Measurements from ENCODE around the gene SPRR3. TPM values are rescaled to one million over a fixed set of nuclear protein-coding genes. Genes with fewer than 3 reads are reported as not detected.
"Not testable (repeated sequence)": the region's sequence is repeated elsewhere in the genome, so short reads cannot be mapped to it uniquely, and the experiment has no call there.

Gene SPRR3
- total RNA-seq, 1 experiment from 2014 or later, result not detected

DNA sequence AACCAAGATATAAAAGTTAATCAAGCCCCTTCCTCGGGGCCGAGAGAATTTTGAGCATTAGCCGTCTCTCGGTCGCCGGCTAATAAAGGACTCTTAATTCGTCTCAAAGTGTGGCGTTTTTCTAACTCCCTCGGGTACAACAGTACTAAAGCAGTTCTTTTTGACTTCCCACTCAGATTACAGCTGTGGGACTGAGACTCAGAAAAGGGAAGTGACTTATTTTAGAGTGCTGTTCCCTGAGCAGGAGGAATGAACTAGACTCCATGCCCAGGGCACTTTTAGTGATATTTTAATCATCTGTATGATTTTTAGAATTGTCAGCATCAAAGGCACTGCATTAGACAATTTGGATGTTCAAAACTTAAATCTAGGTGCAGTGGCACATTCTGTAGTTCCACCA is 20.8 kb downstream of the SPRR3 start:
- H3K4me3 ChIP-seq, H3K27me3 ChIP-seq, DNase-seq, H3K36me3 ChIP-seq, H3K9me3 ChIP-seq: not testable (repeated sequence)

- H3K4me3 ChIP-seq, result no peak overlapping the region
- H3K27me3 ChIP-seq, result peaks cover 6% of the 10 kb centered on the region
- no peak for DNase-seq
- no peaks in the 10 kb centered on the region for H3K36me3 ChIP-seq
- no peaks in the 10 kb centered on the region for H3K9me3 ChIP-seq
Observed at GRCh38 chr1:153023109-153023508, 21.6 kb downstream of the SPRR3 start.

DNA sequence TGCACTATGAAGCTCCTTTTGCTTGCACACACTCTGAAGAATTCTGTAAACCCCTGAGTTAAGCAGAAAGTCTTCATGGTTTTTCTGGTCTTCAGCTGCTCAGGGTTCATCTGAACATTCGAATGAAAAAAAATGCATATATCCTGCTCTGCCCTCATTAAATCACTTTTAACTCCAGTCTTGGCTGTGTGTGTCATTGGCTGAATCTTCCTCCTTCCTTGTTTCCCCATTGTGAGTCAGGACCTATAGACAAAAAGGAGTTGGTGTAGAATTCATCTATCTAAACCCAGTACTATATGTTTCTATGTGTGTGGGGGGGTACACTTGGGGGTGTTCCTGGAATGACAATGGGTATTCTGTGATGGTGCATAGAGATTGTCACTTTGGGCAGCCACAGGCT is 22.9 kb downstream of the SPRR3 start:
- Histone ChIP-seq H3K9me3 (no peaks in the 10 kb centered on the region), H3K36me3 (no peaks in the 10 kb centered on the region), H3K27me3 (peaks cover 6% of the 10 kb centered on the region), H3K4me3 (no peak overlapping the region)
- DNase-seq, result no peak

DNA sequence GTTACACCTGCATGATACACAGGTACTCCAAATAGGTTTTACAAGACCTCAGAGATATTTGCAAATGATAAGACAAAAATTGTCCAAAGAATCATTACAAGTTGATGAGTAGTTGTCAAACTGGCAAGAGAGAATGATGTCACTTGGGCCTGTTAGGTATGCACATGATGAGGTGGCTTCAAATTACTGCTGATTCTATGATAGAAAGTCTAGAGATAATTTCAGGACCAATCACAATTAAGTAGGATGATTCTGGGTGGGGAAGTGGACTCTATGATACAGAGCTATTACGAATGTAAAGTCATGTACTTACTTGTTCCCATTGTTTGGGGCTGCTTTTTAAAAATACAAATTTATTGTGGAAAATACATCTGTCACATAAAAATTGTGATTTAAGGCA is 24.2 kb downstream of the SPRR3 start:
- no peak overlapping the region for H3K4me3 ChIP-seq
- H3K36me3 ChIP-seq, result no peaks in the 10 kb centered on the region
- H3K9me3 ChIP-seq, result no peaks in the 10 kb centered on the region
- DNase-seq, result no peak
- peaks cover 2% of the 10 kb centered on the region; the same call in 1 of the 2 replicates for H3K27me3 ChIP-seq

DNA sequence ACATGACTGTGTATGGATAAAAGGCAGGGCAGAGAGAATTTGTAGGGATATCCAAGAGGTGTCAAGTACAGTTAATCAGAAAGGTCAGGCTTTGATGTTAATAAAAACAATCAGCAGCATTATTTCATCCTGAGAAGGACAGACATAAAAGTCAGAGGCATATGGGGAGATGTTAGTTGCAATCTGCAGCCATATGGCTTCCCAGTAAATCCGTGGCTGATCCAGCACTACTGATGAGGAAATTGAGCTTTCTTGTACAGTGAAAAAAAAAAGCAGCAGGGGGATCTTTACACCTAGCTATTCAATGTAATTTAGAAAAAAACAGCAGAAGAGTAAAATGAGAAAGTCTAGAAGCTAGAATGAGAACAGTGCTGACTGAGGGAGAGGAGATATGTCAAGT is 27.2 kb downstream of the SPRR3 start:
- H3K4me3 ChIP-seq, result no peak overlapping the region
- H3K36me3 ChIP-seq, result no peaks in the 10 kb centered on the region
- peaks cover 2% of the 10 kb centered on the region; the same call in 1 of the 2 replicates for H3K27me3 ChIP-seq
- no peak for DNase-seq
- H3K9me3 ChIP-seq, result no peaks in the 10 kb centered on the region

GRCh38 chr1:153030895-153031294 is 29.3 kb downstream of the SPRR3 start, which contains the start of gene SPRR1B:
TSS of gene SPRR1B (plus strand) at chr1:153031203. CDS start at chr1:153032346, 1,143 bp downstream.
- Histone ChIP-seq H3K36me3 (no peaks in the 10 kb centered on the region), H3K9me3 (no peaks in the 10 kb centered on the region), H3K4me3 (no peak within 1 kb of the TSS), H3K27me3 (no peaks in the 10 kb centered on the region; the same call in 1 of the 2 replicates)
- DNase-seq, result no peak

DNA sequence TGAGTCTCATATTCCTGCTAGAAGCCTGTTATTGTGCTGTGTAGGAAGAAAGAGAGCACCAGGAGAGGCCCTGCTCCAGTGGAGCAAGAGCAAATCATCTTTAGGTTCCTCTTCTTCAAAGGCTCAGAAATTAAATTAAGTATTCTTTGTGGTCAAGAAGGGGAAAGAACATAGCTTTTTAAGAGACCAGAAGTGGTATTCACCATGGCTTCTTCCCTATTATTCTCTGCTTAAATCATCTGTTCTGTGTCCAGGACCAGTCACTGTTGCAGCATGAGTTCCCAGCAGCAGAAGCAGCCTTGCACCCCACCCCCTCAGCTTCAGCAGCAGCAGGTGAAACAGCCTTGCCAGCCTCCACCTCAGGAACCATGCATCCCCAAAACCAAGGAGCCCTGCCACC is 30.5 kb downstream of the SPRR3 start:
- H3K36me3 ChIP-seq, result no peaks in the 10 kb centered on the region
- H3K27me3 ChIP-seq, result 0 out of 2 replicates have a peak, but pooled peaks cover 6% of the 10 kb centered on the region
- no peak overlapping the region for H3K4me3 ChIP-seq
- no peak for DNase-seq
- no peaks in the 10 kb centered on the region for H3K9me3 ChIP-seq

DNA sequence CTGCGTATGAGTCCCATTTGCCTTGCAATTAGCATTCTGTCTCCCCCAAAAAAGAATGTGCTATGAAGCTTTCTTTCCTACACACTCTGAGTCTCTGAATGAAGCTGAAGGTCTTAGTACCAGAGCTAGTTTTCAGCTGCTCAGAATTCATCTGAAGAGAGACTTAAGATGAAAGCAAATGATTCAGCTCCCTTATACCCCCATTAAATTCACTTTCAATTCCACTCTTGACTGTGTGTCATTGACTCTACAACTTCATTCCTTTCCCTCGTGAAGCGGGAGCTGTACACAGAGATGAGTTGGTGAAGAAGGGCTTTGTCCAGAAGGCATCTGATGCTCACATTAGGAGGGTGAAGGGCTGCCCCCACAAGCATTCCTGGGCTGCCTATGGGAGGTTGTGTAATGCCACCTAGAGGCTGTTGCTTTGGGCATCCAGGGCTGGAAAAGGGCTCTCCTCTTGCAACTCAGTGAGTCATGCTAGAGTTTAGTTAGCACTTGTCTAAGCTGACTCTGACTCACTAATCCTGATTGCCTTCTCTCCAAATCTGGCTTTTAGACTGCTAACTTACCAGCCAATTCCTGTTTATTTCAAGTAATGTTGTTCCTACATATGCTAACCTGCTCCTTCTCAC is 31.2 kb downstream of the SPRR3 start:
- DNase-seq, result peak; percentile 83
- H3K27me3 ChIP-seq, result peaks cover 7% of the 10 kb centered on the region; the same call in 1 of the 2 replicates
- no peaks in the 10 kb centered on the region for H3K36me3 ChIP-seq
- H3K4me3 ChIP-seq, result no peak overlapping the region
- H3K9me3 ChIP-seq, result no peaks in the 10 kb centered on the region

DNA sequence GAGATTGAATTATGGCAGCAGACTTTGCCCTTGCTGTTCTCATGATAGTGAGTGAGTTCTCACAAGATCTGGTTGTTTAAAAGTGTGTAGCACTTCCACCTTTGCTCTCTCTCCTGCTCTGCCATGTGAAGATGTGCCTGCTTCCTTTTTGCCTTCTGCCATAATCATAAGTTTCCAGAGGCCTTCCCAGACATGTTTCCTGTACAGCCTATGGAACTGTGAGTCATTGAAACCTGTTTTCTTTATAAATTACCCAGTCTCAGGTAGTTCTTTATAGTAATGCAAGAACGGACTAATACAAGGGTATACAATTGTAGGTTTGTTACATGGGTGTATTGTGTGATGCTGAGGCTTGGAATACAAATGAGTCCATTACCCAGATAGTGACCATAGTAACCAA is 33.7 kb downstream of the SPRR3 start:
- H3K4me3 ChIP-seq, result no peak overlapping the region
- H3K36me3 ChIP-seq, result no peaks in the 10 kb centered on the region
- no peaks in the 10 kb centered on the region for H3K9me3 ChIP-seq
- H3K27me3 ChIP-seq, result peaks cover 11% of the 10 kb centered on the region
- no peak for DNase-seq

DNA sequence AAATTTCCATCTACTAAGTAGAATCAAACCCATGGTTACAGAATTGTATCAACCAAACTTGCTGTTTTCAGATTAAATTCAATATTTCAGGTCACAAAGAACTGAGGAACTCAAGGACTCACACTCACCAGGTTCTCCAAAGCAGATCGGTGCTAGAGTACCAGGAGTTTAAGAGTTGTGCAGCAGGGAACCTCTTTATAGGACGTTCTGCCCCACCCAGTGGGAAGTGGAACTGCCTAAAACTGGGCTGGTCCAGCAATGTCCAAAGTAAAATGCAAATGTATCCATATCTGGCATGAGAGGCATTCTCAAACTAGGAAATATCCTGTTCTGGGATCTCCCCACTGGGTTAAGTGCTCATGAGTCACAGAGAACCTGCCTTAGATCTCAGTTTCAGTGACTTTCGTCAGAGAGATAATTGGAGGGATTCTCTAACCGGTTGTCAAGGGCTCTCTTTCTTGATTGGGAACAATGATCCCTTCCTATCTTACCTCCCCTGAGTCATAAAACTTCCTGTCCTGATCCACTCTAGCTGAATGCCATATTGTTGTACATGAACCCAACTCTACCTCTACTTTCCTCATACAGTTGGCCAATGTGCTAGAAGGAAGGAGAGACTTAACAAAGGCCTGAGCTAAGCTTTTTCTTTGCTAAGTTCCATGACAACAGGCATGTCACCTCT is 39.5 kb downstream of the SPRR3 start, which contains the start of gene SPRR2D:
Gene SPRR2D, minus strand, starts transcription at position 171 of the 682 bp plus-strand sequence. CDS start 774 bp downstream, outside the sequence.
- Histone ChIP-seq H3K4me3 (no peak within 1 kb of the TSS), H3K27me3 (peaks cover 24% of the 10 kb centered on the region), H3K9me3 (no peaks in the 10 kb centered on the region), H3K36me3 (no peaks in the 10 kb centered on the region)
- no peak for DNase-seq

GRCh38 chr1:153049211-153049610 is 47.7 kb downstream of the SPRR3 start:
- no peak overlapping the region for H3K4me3 ChIP-seq
- H3K9me3 ChIP-seq, result no peaks in the 10 kb centered on the region
- peaks cover 16% of the 10 kb centered on the region for H3K27me3 ChIP-seq
- H3K36me3 ChIP-seq, result no peaks in the 10 kb centered on the region
- DNase-seq, result no peak

Other genes starting within 250 kb of the SPRR3 start
- not detected in 2 replicates for gene KPRP, start 243.7 kb upstream of the SPRR3 start, total RNA-seq (2014; rRNA removed; shearing (Covaris generic); ENCODE audit: low replicate concordance)
- not detected in 2 replicates for gene LCE1F, start 226.6 kb upstream of the SPRR3 start, total RNA-seq (2014; rRNA removed; shearing (Covaris generic); ENCODE audit: low replicate concordance)
- not detected in 2 replicates for gene LCE1E, start 215.5 kb upstream of the SPRR3 start, total RNA-seq (2014; rRNA removed; shearing (Covaris generic); ENCODE audit: low replicate concordance)
- gene LCE1D, start 205.0 kb upstream of the SPRR3 start, total RNA-seq (2014; rRNA removed; shearing (Covaris generic); ENCODE audit: low replicate concordance), result not detected in 2 replicates
- gene LCE1C, start 195.1 kb upstream of the SPRR3 start, total RNA-seq (2014; rRNA removed; shearing (Covaris generic); ENCODE audit: low replicate concordance), result not detected in 2 replicates
- gene LCE1B, start 189.8 kb upstream of the SPRR3 start, total RNA-seq (2014; rRNA removed; shearing (Covaris generic); ENCODE audit: low replicate concordance), result not detected in 2 replicates
- gene LCE1A, start 174.3 kb upstream of the SPRR3 start, total RNA-seq (2014; rRNA removed; shearing (Covaris generic); ENCODE audit: low replicate concordance), result not detected in 2 replicates
- gene LCE6A, start 158.9 kb upstream of the SPRR3 start, total RNA-seq (2014; rRNA removed; shearing (Covaris generic); ENCODE audit: low replicate concordance), result not detected in 2 replicates
- gene LCE7A, start 141.8 kb upstream of the SPRR3 start, total RNA-seq (2014; rRNA removed; shearing (Covaris generic); ENCODE audit: low replicate concordance), result not detected in 2 replicates
- gene SMCP, start 123.4 kb upstream of the SPRR3 start, total RNA-seq (2014; rRNA removed; shearing (Covaris generic); ENCODE audit: low replicate concordance), result not detected in 2 replicates
- not detected in 2 replicates for gene IVL, start 93.2 kb upstream of the SPRR3 start, total RNA-seq (2014; rRNA removed; shearing (Covaris generic); ENCODE audit: low replicate concordance)
- not detected in 2 replicates for gene SPRR5, start 54.5 kb upstream of the SPRR3 start, total RNA-seq (2014; rRNA removed; shearing (Covaris generic); ENCODE audit: low replicate concordance)
- not detected in 2 replicates for gene SPRR4, start 31.1 kb upstream of the SPRR3 start, total RNA-seq (2014; rRNA removed; shearing (Covaris generic); ENCODE audit: low replicate concordance)
- not detected in 2 replicates for gene SPRR1A, start 17.7 kb upstream of the SPRR3 start, total RNA-seq (2014; rRNA removed; shearing (Covaris generic); ENCODE audit: low replicate concordance)
- gene SPRR1B, start 29.5 kb downstream of the SPRR3 start, total RNA-seq (2014; rRNA removed; shearing (Covaris generic); ENCODE audit: low replicate concordance), result not detected in 2 replicates
- gene SPRR2D, start 39.4 kb downstream of the SPRR3 start, total RNA-seq (2014; rRNA removed; shearing (Covaris generic); ENCODE audit: low replicate concordance), result not detected in 2 replicates
- not detected in 2 replicates for gene SPRR2A, start 55.8 kb downstream of the SPRR3 start, total RNA-seq (2014; rRNA removed; shearing (Covaris generic); ENCODE audit: low replicate concordance)
- not detected in 2 replicates for gene SPRR2B, start 69.9 kb downstream of the SPRR3 start, total RNA-seq (2014; rRNA removed; shearing (Covaris generic); ENCODE audit: low replicate concordance)
- gene SPRR2E, start 92.8 kb downstream of the SPRR3 start, total RNA-seq (2014; rRNA removed; shearing (Covaris generic); ENCODE audit: low replicate concordance), result not detected in 2 replicates
- gene SPRR2F, start 111.8 kb downstream of the SPRR3 start, total RNA-seq (2014; rRNA removed; shearing (Covaris generic); ENCODE audit: low replicate concordance), result not detected in 2 replicates
- not detected in 2 replicates for gene SPRR2G, start 149.1 kb downstream of the SPRR3 start, total RNA-seq (2014; rRNA removed; shearing (Covaris generic); ENCODE audit: low replicate concordance)
- gene LELP1, start 201.7 kb downstream of the SPRR3 start, total RNA-seq (2014; rRNA removed; shearing (Covaris generic); ENCODE audit: low replicate concordance), result not detected in 2 replicates
- gene PRR9, start 215.8 kb downstream of the SPRR3 start, total RNA-seq (2014; rRNA removed; shearing (Covaris generic); ENCODE audit: low replicate concordance), result 0.07 and 1.0 TPM in 2 replicates

Data from MG63 (cell line).